Suprapubic skin (tissue), 4 donors: ENCODE data around the gene IGF2BP3.

Experiments
- EP300 ChIP-seq: sonication (generic); formaldehyde crosslinking; IDR thresholded peaks from one replicate; pipeline ENCODE4 v1.6.1; 2017; ENCODE audit warnings: antibody characterized with exemption
- POLR2A ChIP-seq, 2 donors: fragments of 450-650 bp; IDR thresholded peaks; one replicate each; pipeline ENCODE4 v1.6.1; 2017; ENCODE audit warnings: antibody characterized with exemption in 2 of 2, mild to moderate bottlenecking in 2 of 2, moderate library complexity in 2 of 2
- POLR2AphosphoS5 ChIP-seq, 3 donors: sonication (generic); formaldehyde crosslinking; IDR thresholded peaks; one replicate each; pipeline ENCODE4 v1.6.1; 2017; ENCODE audit warnings: antibody characterized with exemption in 3 of 3
- TF ChIP-seq, protein P1 (sequence below), 2 donors: fragments of 200-600 bp in 1 of 2; fragments of 450-650 bp in 1 of 2; sonication (generic) in 1 of 2; IDR thresholded peaks; one replicate each; pipeline ENCODE4 v1.5.1; 2016 to 2019; ENCODE audit warnings: antibody characterized with exemption in 2 of 2, mild to moderate bottlenecking in 1 of 2, moderate library complexity in 1 of 2

DNA sequence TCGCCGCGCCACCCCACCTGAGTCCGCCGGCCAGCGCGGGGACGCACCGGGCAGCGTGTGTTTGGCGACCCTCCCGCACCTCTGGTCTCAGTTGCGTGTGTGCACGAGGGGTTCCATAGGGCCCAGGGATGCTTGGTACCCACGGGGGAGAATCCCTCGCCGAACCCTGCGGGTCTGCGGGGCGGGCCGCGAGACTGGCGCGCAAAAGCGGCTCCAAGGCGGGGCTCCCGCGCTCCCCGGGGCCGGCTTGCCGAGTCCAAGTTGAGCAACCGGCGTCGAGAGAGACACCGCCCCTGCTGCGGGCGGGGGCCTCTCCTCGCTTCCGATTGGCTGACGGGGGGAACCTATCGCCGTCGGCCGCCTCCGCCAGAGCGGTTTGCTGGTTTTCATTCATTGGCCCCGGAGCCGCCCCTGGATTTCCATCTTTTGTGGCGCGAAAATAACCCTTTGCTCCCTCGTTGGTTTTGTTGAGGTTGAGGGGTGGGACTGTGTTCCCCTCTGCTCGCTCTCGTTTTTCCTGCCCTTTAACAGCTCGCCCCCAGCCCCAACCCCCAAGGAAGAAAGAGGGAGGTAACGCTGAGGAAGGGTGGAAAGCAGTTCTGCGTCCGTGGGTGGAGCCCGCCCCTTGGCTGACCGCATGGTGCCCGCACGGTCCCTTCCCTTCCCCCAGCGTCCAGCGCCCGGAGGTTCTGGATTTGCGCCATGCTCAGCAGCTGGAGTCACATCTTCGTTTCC is 4.0 kb upstream of the IGF2BP3 start:
- TF ChIP-seq, protein P1, sequence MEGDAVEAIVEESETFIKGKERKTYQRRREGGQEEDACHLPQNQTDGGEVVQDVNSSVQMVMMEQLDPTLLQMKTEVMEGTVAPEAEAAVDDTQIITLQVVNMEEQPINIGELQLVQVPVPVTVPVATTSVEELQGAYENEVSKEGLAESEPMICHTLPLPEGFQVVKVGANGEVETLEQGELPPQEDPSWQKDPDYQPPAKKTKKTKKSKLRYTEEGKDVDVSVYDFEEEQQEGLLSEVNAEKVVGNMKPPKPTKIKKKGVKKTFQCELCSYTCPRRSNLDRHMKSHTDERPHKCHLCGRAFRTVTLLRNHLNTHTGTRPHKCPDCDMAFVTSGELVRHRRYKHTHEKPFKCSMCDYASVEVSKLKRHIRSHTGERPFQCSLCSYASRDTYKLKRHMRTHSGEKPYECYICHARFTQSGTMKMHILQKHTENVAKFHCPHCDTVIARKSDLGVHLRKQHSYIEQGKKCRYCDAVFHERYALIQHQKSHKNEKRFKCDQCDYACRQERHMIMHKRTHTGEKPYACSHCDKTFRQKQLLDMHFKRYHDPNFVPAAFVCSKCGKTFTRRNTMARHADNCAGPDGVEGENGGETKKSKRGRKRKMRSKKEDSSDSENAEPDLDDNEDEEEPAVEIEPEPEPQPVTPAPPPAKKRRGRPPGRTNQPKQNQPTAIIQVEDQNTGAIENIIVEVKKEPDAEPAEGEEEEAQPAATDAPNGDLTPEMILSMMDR (IDR thresholded peaks at IDR 0.05), result no peak
- TF ChIP-seq POLR2AphosphoS5 (IDR thresholded peaks at IDR 0.05) (no peak), POLR2A (IDR thresholded peaks at IDR 0.05) (no peak), EP300 (no peak)
